Measurements from ENCODE around the gene BPIFB1.

DNA sequence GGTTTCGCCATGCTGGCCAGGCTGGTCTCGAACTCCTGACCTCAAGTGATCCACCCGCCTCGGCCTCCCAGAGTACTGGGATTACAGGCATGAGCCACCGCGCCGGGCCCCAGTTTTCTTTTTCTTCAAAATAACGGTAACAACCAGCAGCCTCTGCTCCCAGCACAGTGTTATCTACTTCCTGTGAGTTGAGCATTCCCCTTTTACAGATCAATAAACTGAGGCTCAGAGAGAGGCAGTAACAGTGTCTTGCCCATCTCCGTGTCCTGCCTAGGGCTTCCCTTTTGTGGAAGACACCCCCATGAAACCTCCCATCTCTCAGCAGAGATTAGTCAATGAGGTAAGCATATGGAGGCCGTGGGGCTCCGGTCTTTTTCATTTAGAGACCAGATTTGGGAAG lies 29.6 kb downstream of the BPIFB1 start:
- TF ChIP-seq POLR2A (IDR thresholded peaks at IDR 0.05): no peak
- TF ChIP-seq, protein P1, sequence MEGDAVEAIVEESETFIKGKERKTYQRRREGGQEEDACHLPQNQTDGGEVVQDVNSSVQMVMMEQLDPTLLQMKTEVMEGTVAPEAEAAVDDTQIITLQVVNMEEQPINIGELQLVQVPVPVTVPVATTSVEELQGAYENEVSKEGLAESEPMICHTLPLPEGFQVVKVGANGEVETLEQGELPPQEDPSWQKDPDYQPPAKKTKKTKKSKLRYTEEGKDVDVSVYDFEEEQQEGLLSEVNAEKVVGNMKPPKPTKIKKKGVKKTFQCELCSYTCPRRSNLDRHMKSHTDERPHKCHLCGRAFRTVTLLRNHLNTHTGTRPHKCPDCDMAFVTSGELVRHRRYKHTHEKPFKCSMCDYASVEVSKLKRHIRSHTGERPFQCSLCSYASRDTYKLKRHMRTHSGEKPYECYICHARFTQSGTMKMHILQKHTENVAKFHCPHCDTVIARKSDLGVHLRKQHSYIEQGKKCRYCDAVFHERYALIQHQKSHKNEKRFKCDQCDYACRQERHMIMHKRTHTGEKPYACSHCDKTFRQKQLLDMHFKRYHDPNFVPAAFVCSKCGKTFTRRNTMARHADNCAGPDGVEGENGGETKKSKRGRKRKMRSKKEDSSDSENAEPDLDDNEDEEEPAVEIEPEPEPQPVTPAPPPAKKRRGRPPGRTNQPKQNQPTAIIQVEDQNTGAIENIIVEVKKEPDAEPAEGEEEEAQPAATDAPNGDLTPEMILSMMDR (IDR thresholded peaks at IDR 0.05): no peak
